Left colon (tissue), 2 donors: ENCODE measurements around the gene GATAD2B. TPM values are rescaled to one million over a fixed set of nuclear protein-coding genes. Genes with fewer than 3 reads are reported as not detected.
"Not testable (repeated sequence)": the region's sequence is repeated elsewhere in the genome, so short reads cannot be mapped to it uniquely, and the experiment has no call there.

Experiments used
- ATAC-seq: fragments of 200-7000 bp; cut with Tn5 transposase; one replicate; pipeline ENCODE4 v1.9.1; 2020; ENCODE audit warnings: mild to moderate bottlenecking, moderate library complexity
- DNase-seq, 2 donors: peaks; one replicate each; pipeline ENCODE4 v3.0.0-alpha.2; 2020
- intact Hi-C, 2 donors: fragments of 100-400 bp; cut with DNase I in 1 of 2; cut with micrococcal nuclease in 1 of 2; formaldehyde crosslinking; loops; one replicate each; pipeline versions ENCODE4 v1.11.2 to v1.14.0; 2022; cut with DNase I, micrococcal nuclease
- total RNA-seq, 2 donors: library from RNA; stranded (reverse); fragmentation: NEBNext Ultra II Directional; extraction: Animal tissue kit (Norgen Biotek cat#: 25700); gene quantifications; one replicate each; pipeline ENCODE4 v1.2.1, GENCODE V29; 2021
- donor health status: DM: no; HTN: no; CAD: no.
- donor health status: DM: yes; HTN: yes; CAD: no.

GATAD2B gene
- total RNA-seq, 2 donors from 2014 or later = 33.9 to 34.9 TPM

- no peak for DNase-seq
- ATAC-seq = no peak
- intact Hi-C loops = no loop called here
These were observed 12.0 kb upstream of the GATAD2B start for GRCh38 chr1:153934746-153935145.

- intact Hi-C loops = no loop called here
- no peak for ATAC-seq
- no peak for DNase-seq
These were observed 11.2 kb upstream of the GATAD2B start for GRCh38 chr1:153933955-153934354.

- DNase-seq (no peak), ATAC-seq (no peak)
- intact Hi-C loops = no loop called here
These were observed 10.7 kb upstream of the GATAD2B start for GRCh38 chr1:153933430-153933829.

GRCh38 chr1:153932156-153933131, 9.7 kb upstream of the GATAD2B start:
- DNase-seq = no peak
- ATAC-seq = no peak
- intact Hi-C loops = no loop called here

- no peak for ATAC-seq
- intact Hi-C loops = no loop called here
- no peak for DNase-seq
These were observed 7.5 kb upstream of the GATAD2B start for GRCh38 chr1:153929981-153930948.

- DNase-seq = no peak
- intact Hi-C loops = no loop called here
- no peak for ATAC-seq
These were observed 6.7 kb upstream of the GATAD2B start for GRCh38 chr1:153929426-153929825.

- DNase-seq = no peak
- no peak for ATAC-seq
- intact Hi-C loops = no loop called here
These were observed 6.1 kb upstream of the GATAD2B start for GRCh38 chr1:153928791-153929341.

- no peak for ATAC-seq
- DNase-seq = no peak
- intact Hi-C loops = no loop called here
These were observed 5.5 kb upstream of the GATAD2B start for GRCh38 chr1:153928245-153928644.

- intact Hi-C loops = no loop called here
- DNase-seq (no peak), ATAC-seq (no peak)
These were observed 3.6 kb upstream of the GATAD2B start for GRCh38 chr1:153926405-153926804.

GRCh38 chr1:153922076-153922971, 448 bp downstream of the GATAD2B start:
- peak; percentile 53 for ATAC-seq
- intact Hi-C loops = no loop called here
- DNase-seq = peak; percentile 55 to 72

- peak in 1 of 2 donors; percentile 25 for DNase-seq
- ATAC-seq = no peak
- intact Hi-C loops = no loop called here
These were observed 1.0 kb downstream of the GATAD2B start for GRCh38 chr1:153921803-153922075.

GRCh38 chr1:153921080-153921802, 1.5 kb downstream of the GATAD2B start:
- intact Hi-C loops = no loop called here
- DNase-seq (no peak), ATAC-seq (no peak)

- DNase-seq (no peak), ATAC-seq (no peak)
- intact Hi-C loops = no loop called here
These were observed 2.6 kb downstream of the GATAD2B start for GRCh38 chr1:153919876-153920852.

- ATAC-seq (no peak), DNase-seq (no peak)
- intact Hi-C loops = no loop called here
These were observed 6.5 kb downstream of the GATAD2B start for GRCh38 chr1:153916297-153916696.

GRCh38 chr1:153912349-153912748, 10.4 kb downstream of the GATAD2B start:
- no peak for ATAC-seq
- intact Hi-C loops = no loop called here
- no peak for DNase-seq

- ATAC-seq, DNase-seq, intact Hi-C loops: not testable (repeated sequence)
These were observed 12.2 kb downstream of the GATAD2B start for GRCh38 chr1:153910560-153910959.

- DNase-seq (no peak), ATAC-seq (no peak)
- intact Hi-C loops = no loop called here
These were observed 14.7 kb downstream of the GATAD2B start for GRCh38 chr1:153908071-153908470.
